Activated CD8-positive, alpha-beta memory T cell treated with anti-CD3 and anti-CD28 coated beads for 36 hours (primary cell): Measurements from ENCODE around the gene RPRD2. TPM values are rescaled to one million over a fixed set of nuclear protein-coding genes. Genes with fewer than 3 reads are reported as not detected.
"Not testable (repeated sequence)": the region's sequence is repeated elsewhere in the genome, so short reads cannot be mapped to it uniquely, and the experiment has no call there.

Source experiments
- CTCF ChIA-PET: fragments of 350-600 bp; sonication (Branson Sonifier 250); formaldehyde crosslinking; loops from one replicate; lab custom pipeline; 2021; ENCODE audit warnings: antibody characterized with exemption; lab: Charles Lee
- POLR2A ChIA-PET: fragments of 350-600 bp; sonication (Branson Sonifier 250); formaldehyde crosslinking; loops from one replicate; lab custom pipeline; 2021; ENCODE audit warnings: antibody characterized with exemption; lab: Charles Lee
- total RNA-seq, 2 experiments: library from RNA; stranded (reverse); gene quantifications; one replicate each; pipeline ENCODE4 v1.2.3, GENCODE V29; 2021

Gene RPRD2
- total RNA-seq = 10 to 100 TPM; 20.1 to 20.4 TPM

GRCh38 chr1:150363426-150364230 lies at the start of gene RPRD2:
RPRD2 (plus strand) TSS chr1:150364147; CDS start chr1:150364715, 568 bp downstream.
- ChIA-PET CTCF (interaction anchor here (1.4 kb wide), 1 partner anchor 17 kb away, joined by 3 read pairs; no protein-coding TSS in a partner anchor), POLR2A (interaction anchor here (0.6 to 2.1 kb wide), 14 partner anchors 8 to 558 kb away, joined by 3 to 14 read pairs (median 4); partner anchors contain the start of genes ENSA, FALEC, PLEKHO1 and TARS2)

DNA sequence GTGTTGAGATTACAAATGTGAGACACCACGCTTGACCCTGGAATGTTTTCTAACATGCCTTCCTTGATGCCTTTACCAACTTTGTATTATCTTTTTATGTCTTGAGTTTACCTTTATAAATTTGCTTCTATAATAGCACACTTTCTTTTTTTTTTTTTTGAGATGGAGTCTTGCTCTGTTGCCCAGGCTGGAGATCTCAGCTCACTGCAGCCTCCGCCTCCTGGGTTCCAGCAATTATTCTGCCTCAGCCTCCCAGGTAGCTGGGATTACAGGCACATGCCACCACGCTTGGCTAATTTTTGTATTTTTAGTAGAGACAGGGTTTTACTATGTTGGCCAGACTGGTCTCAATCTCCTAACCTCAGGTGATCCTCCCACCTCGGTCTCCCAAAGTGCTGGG lies 49.3 kb upstream of the RPRD2 start:
- POLR2A ChIA-PET, CTCF ChIA-PET: not testable (repeated sequence)

GRCh38 chr1:150320667-150320978 lies 43.3 kb upstream of the RPRD2 start:
- CTCF ChIA-PET = no interaction called here

GRCh38 chr1:150321826-150322166 lies 42.2 kb upstream of the RPRD2 start:
- ChIA-PET POLR2A (interaction anchor here (0.6 to 1.6 kb wide), 5 partner anchors 41 to 251 kb away, joined by 3 to 8 read pairs (median 3); partner anchors contain the start of gene RPRD2), CTCF (interaction anchor here (1.2 kb wide), 1 partner anchor 10 kb away, joined by 3 read pairs; no protein-coding TSS in a partner anchor)

More at GRCh38 chr1:150320667-150320978, 43.3 kb upstream of the RPRD2 start:
- POLR2A ChIA-PET = interaction anchor here (0.6 kb wide), 1 partner anchor 11 kb away, joined by 4 read pairs; no protein-coding TSS in a partner anchor

DNA sequence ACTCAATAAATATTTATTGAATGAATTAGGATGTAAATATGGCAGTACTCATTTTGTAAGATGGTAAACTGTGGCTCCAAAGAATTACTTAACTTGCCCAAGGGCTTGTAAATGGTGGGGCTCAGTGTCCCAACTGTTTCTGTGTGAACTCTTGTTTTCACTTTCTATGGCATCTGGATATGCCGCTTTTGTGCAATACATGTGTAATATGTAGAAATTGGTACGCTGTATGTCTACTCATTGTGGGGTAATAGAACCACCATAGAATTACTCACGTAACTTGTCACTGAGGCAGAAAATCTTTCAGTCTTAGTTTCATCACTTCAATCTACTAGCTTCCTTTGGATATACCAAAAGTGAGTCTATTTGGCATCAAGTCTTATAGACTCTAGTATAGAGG lies 41.6 kb upstream of the RPRD2 start:
- ChIA-PET POLR2A (interaction anchor here (0.5 to 1.6 kb wide), 8 partner anchors 9 to 298 kb away, joined by 3 to 8 read pairs (median 5); partner anchors contain the start of gene RPRD2), CTCF (interaction anchor here (0.7 to 1.2 kb wide), 2 partner anchors 10 to 293 kb away, joined by 3 read pairs; no protein-coding TSS in a partner anchor)

GRCh38 chr1:150332651-150333290 lies 31.2 kb upstream of the RPRD2 start:
- ChIA-PET POLR2A (no interaction called here), CTCF (interaction anchor here (0.7 to 1.6 kb wide), 2 partner anchors 10 to 231 kb away, joined by 3 read pairs; no protein-coding TSS in a partner anchor)

DNA sequence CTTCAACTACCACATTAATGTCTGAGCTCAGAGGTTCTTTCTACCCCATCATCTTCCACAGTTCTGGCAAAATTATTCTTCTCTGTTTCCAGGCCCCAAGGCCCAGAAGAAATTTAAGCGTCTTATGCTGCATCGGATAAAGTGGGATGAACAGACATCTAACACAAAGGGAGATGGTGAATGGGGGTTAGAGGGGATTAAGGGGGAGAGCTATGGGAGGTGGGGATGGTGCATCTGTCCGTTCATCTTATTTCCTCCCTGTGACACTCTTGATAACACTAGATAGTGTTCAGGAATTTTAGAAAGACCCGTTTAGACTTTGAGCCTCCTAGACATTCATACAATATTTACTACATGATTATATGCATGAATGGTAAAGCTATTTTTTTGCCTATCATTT lies 17.6 kb upstream of the RPRD2 start:
- POLR2A ChIA-PET = interaction anchor here (0.6 to 0.9 kb wide), 3 partner anchors 8 to 610 kb away, joined by 3 to 7 read pairs (median 3); partner anchors contain the start of gene FALEC
- CTCF ChIA-PET = interaction anchor here (1.6 kb wide), 1 partner anchor 17 kb away, joined by 3 read pairs; the partner anchor contains the start of gene RPRD2

GRCh38 chr1:150352866-150353265 lies 11.1 kb upstream of the RPRD2 start:
- CTCF ChIA-PET = interaction anchor here (0.6 kb wide), 1 partner anchor 48 kb away, joined by 4 read pairs; no protein-coding TSS in a partner anchor
- POLR2A ChIA-PET = no interaction called here

- POLR2A ChIA-PET = interaction anchor here (0.6 to 2.1 kb wide), 7 partner anchors 9 to 388 kb away, joined by 3 to 14 read pairs (median 5); partner anchors contain the start of gene TARS2
- CTCF ChIA-PET = interaction anchor here (1.4 kb wide), 1 partner anchor 16 kb away, joined by 3 read pairs; no protein-coding TSS in a partner anchor
These were observed 1.1 kb upstream of the RPRD2 start for GRCh38 chr1:150362721-150363425.

DNA sequence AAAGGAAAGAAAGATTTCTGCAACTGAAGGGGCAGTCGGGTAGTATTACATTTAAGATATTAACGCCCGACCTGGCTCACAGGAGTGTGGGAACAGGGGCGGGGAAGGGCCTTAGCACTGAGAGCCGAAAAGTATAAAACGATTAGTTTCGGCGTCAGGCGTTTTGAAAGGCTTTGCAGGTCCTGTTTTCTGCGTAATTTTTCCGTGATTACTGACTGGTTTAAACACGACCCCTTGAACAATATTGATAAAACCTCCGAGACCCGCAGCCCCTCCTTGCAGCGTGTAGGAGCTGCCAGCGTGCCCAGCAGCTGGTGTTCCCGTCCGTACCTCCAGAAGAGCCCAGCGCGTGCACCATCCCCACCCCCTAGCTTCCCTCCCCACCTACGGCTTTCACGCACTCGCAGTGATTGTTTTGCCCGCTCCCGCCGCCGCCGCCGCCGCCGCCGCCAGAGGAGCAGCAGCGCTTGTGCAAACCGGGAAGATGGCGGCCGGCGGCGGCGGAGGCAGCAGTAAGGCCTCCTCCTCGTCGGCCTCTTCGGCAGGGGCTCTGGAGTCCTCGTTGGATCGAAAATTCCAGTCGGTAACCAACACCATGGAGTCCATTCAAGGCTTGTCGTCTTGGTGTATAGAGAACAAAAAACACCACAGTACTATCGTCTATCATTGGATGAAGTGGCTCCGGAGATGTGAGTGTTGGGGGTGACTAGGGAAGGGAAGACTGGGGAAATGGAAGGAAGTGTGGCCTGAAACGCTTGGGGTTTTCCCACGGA lies 470 bp downstream of the RPRD2 start:
- ChIA-PET CTCF (interaction anchor here (0.6 to 1.4 kb wide), 2 partner anchors 18 to 23 kb away, joined by 3 to 6 read pairs; no protein-coding TSS in a partner anchor), POLR2A (interaction anchor here (0.6 to 2.1 kb wide), 11 partner anchors 8 to 558 kb away, joined by 3 to 7 read pairs (median 4); partner anchors contain the start of genes ANP32E, ENSA, FALEC and PLEKHO1)

- POLR2A ChIA-PET = interaction anchor here (0.6 kb wide), 2 partner anchors 35 to 131 kb away, joined by 3 read pairs; no protein-coding TSS in a partner anchor
- CTCF ChIA-PET = no interaction called here
These were observed 2.0 kb downstream of the RPRD2 start for GRCh38 chr1:150365941-150366340.

- CTCF ChIA-PET = no interaction called here
These were observed 2.7 kb downstream of the RPRD2 start for GRCh38 chr1:150366416-150367296.

DNA sequence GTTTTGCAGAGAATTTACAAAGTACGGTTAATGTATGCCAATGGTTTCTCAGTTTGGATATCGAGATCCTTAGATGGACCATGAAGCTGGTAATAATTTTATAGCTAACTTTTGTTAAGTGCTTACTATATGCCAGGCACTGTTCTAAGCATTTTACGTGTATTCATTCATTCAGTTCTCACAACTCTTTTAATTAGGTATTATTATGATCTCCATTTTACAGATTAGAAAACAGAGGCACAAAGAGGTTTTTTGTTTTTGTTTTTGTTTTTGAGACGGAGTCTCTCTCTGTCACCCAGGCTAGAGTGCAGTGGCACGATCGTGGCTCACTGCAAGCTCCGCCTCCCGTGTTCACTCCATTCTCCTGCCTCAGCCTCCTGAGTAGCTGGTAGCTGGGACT lies 7.2 kb downstream of the RPRD2 start:
- CTCF ChIA-PET = interaction anchor here (1.3 kb wide), 1 partner anchor 115 kb away, joined by 3 read pairs; no protein-coding TSS in a partner anchor
- POLR2A ChIA-PET = no interaction called here

More at GRCh38 chr1:150366416-150367296, 2.7 kb downstream of the RPRD2 start:
- POLR2A ChIA-PET = interaction anchor here (0.6 kb wide), 1 partner anchor 132 kb away, joined by 3 read pairs; no protein-coding TSS in a partner anchor

DNA sequence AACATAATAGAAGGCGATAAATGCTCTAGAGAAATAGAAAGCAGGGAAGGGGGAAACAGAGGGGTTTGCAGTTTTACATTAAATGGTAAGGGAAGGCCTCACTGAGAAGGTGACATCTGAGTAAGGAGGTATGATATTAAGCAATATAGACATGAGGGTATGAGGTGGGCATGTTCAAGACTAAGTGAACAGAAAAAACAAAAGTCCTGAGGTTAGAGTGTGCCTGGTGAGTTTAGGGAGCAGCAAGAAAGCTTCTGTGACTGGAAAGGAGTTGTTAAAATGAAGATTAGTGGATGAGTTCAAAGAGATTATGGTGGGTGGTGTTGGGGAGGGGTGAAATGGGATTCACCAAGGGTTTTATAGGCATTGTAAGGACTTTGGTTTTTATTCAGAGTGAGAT lies 8.6 kb downstream of the RPRD2 start:
- ChIA-PET CTCF (no interaction called here), POLR2A (interaction anchor here (1.1 kb wide), 1 partner anchor 9 kb away, joined by 4 read pairs; the partner anchor contains the start of gene RPRD2)

GRCh38 chr1:150376110-150376509 lies 12.2 kb downstream of the RPRD2 start:
- POLR2A ChIA-PET = interaction anchor here (0.6 to 2.4 kb wide), 2 partner anchors 12 to 54 kb away, joined by 3 to 6 read pairs; partner anchors contain the start of gene RPRD2
- CTCF ChIA-PET = interaction anchor here (0.6 kb wide), 3 partner anchors 126 to 812 kb away, joined by 3 to 5 read pairs (median 3); no protein-coding TSS in a partner anchor

- POLR2A ChIA-PET = no interaction called here
These were observed 19.8 kb downstream of the RPRD2 start for GRCh38 chr1:150383631-150384324.

More at GRCh38 chr1:150383631-150384324, 19.8 kb downstream of the RPRD2 start:
- CTCF ChIA-PET = interaction anchor here (0.6 to 0.7 kb wide), 3 partner anchors 16 to 80 kb away, joined by 3 to 4 read pairs (median 3); no protein-coding TSS in a partner anchor
